HG03460 (cell line): ENCODE data around the gene GSG1L2.
"Not testable (repeated sequence)": the region's sequence is repeated elsewhere in the genome, so short reads cannot be mapped to it uniquely, and the experiment has no call there.

Source experiments
- ATAC-seq: cut with Tn5 transposase; IDR thresholded peaks from one replicate; pipeline ENCODE4 v1.9.1; 2021; ENCODE audit not compliant: unreplicated experiment

GSG1L2 gene

DNA sequence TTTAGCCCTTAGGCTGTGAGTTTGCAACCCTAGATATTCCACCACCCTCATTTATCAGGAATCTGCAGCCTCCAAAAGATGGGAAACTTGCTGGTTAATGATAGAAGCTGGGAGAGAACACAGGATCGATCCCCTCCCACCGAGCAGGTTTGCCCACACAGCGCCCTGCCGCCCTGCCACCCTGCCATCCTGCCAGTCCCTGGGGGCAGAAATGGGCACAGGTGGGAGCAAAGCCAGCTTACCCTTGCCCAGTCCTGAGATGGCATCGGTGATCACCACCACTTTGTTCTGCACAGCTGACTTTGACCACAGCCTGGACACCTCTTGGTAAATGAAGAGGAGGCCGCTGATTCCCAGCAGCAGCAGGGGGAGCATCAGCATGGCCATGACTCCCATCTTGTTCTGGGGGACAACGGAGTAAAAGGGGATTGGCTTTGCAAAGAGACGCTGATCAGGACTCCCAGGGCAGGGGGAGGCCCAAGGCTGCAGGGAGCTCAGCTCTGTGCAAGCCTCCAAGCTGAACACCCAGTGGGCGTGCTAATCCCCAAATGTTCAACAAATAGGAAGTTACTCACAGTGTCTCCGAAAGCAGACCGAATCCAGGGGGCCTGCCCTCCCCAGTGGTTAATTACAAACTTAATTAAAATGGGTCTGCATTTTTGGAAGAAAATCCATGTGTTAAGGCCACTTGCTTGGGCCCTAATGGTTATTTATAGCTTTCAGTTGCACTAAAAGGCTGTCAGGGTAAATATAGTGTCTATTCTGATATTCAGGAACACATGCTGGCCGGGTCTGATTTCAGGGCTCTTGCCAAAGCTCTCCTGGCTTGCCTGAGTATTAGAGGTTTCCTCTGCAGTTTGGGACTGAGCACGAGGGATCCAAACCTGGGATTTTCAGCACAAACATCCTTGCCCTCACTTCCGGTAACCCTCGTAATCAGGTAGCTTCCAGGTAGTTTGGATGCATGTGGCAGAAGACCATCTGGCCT is 30.7 kb downstream of the GSG1L2 start, which contains the start of gene DHRS7C:
Gene DHRS7C (minus strand): TSS at position 704 of the 988 bp plus-strand sequence. CDS start 308 bp downstream, at position 396.
- ATAC-seq: no peak

DNA sequence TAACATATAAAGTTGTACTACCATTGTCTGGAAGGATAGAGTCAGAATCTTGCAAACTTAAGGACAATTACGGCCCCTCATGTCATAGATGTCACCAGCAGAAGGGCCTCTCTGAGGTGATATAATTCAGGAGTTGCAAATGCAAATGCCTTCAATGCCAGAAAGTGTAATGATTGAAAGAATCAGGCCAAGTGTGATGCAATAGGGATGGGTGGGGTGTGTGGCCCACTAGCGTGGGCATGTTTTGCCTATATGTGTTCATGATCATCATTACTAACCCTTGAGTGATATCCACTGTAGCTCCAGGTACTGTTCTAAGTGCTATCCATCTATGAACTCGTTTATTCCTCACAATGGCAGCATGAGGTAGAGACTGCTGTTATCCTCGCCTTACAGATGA is 31.6 kb downstream of the GSG1L2 start:
- ATAC-seq: no peak

DNA sequence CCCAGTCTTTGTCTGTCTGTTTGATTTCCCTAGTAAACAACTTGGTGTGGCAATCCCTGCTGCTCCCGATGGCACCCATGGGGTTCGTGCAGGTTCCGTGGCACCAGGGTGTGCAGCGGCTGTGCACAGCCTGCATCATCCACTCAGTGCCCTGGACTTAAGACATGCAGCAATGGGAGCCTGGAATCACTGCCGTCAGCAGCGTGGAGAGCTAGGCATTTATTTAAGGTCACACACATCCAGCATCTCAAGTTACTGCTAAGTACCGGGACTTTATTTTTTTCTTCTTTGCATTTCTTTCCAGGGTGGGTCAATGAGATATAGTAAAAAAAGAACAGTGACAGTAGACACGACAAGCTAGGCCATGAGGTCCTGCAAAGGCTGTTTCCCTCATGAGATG is 33.3 kb downstream of the GSG1L2 start:
- ATAC-seq: no peak

DNA sequence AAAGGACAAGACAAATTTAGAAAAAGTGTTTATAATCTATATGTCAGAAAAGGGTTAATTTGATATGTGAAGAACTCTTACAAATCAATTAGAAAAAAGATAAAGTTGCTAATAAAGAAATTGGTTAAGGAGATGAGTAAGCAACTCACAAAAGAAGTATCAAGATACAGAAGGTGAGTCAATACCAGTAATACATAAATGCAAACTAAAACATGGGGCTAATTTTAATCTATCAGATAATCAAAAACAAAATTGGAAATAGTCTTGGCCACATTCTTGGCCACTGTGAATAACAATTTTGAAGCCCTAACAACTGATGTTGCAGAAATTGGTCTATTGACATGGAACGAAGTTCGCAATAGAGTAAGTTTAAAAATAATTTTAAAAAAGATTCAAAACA is 37.3 kb downstream of the GSG1L2 start:
- no peak for ATAC-seq

DNA sequence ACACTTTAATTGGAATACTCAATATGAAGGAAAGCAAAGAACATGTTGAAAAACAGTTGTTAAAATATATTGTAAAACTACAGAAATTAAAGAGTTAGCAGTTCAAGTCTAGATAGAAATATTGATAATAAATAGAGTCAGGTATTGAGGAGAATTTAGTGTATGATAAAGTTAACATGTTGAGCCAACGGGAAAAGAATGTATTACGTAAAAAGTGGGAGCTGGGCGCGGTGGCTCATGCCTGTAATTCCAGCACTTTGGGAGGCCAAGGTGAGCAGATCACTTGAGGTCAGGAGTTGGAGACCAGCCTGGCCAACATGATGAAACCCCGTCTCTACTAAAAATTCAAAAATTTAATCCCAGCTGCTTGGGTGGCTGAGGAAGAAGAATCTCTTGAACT is 38.4 kb downstream of the GSG1L2 start:
- ATAC-seq: not testable (repeated sequence)

DNA sequence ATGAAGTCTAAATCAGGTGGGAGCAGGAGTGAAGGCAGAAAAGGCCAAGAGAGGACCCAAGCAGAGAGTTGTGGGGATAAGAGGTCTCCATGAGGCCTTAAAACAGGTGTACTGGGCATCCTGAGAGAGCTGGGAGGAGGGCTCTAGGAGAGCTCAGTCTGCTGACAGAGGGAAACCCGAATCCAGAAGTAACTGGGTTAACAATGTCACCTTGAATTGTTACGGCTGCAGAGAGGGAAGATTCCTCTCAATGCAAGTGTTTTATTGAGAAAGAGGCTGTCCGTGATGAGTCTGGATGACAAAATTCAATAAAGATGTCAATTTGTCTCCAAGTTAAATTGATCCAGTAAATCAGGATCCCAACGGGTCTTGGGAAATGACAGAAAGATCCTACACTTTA is 38.8 kb downstream of the GSG1L2 start:
- ATAC-seq: no peak

DNA sequence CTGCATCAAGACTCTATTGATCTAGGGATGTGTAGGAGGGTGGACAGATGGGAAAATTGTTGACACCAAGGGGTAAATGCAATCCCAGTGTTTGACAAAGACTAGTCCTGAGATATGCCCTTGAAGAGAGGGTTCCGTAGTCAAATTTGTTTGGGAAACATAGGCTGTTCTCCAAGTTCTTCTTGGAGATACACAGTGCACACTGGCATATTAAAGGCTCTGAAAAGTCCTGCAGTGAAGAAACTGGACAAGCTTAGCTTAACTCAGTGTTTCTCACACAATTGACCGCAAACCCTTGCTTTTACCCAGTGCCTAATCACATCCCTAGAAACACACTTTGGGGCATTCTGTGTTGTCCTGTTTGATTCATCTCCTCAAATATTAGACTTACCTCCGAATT is 41.3 kb downstream of the GSG1L2 start:
- no peak for ATAC-seq

DNA sequence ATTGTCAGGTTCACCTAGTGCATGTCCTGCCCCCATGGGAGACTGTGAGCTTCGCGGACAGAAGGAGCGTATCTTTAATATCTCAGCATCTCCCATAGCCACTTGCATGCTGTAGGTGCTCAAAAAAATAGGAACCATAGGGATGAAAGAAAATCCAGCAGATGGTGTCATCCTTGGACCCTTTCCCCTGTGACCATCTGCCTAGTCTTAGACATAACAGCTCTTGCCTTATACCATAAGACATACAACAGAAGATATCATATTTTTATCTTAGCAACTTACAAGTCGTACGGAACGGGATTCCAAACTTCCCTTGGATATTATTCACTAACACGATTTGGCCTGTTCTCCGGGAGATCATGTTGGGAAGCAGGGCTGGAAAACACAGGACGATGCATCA is 45.0 kb downstream of the GSG1L2 start:
- no peak for ATAC-seq

DNA sequence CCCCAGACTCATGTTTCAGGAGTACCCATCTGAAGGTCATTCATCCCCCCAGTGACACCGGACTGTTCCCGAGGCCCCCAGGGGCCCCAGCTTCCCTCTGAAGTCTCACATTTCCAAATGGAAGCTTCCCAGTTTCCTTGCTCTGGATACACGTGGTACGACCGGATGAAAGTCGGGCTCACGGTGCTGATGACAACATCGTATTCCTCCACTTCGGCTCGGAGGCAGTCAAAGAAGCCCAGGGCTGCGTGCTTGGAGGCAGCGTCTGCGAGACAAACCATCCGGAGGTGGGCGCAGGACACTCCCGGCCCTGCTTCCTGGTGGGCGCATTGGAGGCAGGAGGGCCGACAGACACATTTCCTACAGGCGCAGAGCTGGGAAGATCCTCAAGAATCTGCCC is 49.2 kb downstream of the GSG1L2 start:
- ATAC-seq: no peak

DNA sequence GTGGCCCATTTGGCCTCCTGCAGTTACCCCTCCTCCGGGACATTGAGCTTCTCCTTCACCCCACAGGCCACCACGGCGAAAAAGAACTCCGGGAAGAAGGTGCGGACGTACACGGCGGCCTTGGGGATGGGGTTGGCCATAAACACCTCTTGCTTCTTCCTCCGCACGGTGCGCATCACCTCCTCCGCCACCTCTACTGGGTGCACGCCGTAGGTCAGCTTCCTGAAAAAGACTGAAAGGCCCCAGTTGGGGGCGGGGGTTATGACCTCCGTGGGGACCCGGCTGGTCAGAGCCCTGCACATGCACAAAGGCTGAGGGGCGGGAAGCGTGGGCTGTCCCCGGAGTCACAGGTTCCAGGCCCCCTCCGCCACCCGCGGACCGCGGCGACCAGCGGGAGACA is 50.4 kb downstream of the GSG1L2 start:
- no peak for ATAC-seq

DNA sequence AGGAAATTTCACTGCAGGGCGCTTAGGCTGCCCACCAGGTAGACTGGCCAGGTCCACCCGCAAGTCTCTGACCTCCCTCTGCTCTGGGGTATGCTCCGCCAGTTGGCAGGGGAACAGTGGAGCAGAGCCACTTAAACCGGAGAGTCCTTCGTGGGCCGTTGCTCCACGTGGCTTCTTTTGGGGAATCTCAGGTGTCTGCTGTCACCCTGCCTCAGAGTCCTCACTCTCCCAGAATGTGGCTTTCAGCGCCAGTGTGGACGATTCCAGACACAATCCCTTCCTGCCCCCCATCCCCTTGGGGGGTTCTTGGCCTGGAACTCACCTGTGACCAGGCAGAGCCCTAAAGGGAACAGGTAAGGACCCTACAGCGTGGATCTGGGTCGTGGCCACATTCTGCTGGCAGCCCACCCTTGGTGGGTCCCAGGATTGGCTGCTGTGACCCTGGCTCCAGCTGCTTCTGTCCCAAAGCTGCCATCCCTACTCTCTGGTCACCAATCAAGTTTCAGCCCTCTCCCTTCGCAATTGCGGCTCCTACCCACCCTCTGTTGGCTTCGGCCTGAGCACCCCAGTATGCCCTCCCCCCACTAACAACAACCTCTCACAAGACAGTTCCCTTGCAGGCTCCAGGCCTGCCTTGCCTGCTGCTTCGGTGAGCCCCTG is 52.7 kb downstream of the GSG1L2 start:
- no peak for ATAC-seq

DNA sequence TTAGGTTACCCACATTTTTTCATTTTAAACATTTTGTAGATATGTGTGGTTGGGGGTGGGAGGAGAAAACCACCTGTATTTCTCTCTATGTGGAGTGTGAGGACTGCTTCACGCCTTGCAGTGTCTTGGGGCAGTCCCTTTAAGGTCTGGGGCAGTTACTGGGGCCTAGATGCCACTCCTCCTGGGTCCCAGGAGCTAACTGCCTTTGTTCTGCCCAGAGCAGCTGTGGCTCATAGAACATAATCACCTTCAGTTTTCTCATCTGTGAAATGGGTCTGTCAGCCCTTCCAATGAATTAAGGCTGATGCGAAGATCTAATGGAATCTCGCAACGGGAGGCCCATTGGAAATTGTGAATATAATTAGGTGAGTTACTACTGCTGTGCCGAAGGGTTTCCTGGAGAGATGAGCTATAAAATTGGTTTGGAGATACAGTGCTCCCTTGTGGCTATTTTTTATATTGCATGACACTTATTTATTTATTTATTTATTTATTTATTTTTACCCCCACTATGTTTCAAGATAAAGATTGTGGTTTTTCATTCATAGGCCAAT is 53.4 kb downstream of the GSG1L2 start:
- no peak for ATAC-seq

DNA sequence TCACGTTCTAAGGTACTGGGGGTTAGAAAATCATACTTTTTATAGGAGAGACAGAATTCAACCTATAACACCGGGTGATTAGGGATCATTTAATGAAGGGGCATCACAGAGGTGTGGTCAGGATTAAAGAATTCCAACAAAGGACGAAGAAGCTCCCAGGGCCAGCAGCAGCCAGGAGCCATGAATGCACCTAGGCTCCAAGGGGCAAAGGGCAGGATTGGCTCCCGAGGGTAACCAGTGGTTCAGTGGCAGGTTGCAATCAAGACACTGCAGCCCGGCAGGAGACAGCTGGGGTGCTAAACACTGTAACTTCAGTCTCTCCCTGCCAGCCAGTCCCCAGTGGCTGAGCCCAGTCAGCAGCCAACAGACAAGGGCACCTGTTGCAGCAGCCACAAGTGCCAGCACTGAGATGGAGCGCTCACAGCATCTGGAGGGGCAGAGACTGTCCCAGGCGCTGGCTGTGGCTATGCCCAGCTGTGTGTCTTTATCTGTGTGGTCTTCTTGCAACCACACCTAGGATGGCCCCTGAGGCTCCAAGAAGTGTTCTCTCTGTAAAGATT is 54.4 kb downstream of the GSG1L2 start:
- ATAC-seq: no peak

DNA sequence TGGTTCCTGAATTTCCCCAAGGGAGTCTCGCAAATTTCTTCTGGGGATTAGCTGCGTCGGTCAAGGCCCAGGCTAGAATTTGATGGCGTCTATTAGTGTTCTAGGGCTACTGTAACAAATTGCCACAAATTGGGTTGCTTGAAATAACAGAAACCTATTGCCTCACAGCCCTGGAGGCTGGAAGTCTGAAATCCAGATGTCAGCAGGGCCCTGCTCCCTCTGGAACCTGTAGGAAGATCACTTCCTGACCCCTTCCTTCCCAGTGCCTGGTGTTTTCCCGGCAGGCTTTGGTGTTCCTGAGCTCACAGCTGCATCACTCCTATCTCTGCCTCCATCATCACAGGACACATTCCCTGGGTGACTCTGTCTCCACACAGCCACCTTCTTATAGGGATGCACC is 54.9 kb downstream of the GSG1L2 start:
- ATAC-seq: no peak

DNA sequence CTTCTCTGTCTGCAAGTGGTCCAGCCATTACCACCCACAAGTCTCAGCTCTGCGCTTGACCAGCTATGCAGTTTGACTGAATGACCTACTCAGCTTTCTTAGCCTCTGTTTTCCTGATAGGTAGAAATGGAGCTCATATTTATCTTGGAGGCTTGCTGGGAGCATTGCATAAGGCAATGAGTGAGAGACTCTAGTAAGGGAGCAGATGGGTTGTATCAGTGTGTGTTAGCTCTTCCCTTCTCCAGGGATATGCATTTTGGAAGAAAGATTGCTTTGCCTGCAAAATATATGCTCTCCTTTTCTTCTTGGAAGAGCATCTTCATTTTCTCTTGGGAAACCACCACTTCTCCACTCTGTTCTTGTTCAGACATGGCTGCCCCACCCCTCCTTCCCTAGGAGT is 56.6 kb downstream of the GSG1L2 start:
- ATAC-seq: no peak

DNA sequence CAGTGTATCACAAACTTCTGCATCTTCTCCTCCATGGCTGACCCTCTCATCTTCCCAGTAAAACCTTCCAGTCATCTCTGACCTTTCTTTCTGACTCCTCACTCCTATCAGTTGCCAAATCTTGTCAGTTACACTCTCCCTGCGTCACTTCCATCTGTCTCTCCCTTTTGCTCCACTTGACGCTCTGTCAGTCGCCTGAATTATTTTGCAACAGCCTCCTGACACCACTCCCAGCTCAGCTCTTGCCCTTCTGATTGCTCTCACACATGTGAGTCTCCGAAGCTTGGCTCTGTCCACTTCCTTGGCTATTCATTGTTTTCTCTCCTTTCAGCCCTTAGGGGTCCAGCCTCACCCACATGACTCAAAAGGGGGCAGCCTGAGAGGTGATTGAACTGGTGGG is 58.2 kb downstream of the GSG1L2 start:
- ATAC-seq: no peak

DNA sequence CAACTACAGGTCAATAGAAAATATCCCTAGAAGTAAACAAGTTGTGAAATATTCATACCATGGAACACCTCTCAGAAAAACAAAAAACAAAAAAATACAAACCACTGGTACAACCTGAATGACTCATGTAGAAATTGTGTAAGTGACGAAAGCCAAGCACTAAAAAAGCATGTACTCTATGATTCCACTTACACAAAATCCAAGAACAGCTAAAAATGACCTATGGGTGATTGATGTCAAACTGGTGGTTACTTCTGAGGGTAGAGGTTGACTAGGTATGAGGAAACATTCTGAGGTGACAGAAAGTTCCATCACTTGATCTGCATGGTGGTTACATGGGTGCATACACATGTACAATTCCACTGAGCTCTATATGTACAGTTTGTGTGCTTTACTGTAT is 61.6 kb downstream of the GSG1L2 start:
- ATAC-seq: no peak

DNA sequence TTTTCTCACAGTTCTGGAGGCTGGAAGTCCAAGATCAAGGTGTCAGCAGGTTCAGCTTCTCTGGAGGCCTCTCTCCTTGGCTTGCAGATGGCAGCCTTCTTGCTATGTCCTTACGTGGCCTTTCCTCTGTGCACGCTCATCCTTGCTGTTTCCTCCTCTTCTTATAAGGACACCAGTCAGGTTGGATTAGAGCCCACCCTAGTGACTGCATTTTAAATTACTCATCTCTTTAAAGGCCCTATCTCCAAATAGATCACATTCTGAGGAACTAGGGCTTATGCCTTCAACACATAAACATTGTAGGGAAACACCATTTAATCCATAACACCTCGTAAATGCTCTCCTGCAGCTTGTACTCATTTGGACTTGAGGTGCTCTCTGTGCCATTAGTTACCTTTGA is 66.8 kb downstream of the GSG1L2 start:
- no peak for ATAC-seq
